Testis (tissue), 3 donors: Measurements from ENCODE around the gene MYEOV. TPM values are rescaled to one million over a fixed set of nuclear protein-coding genes. Genes with fewer than 3 reads are reported as not detected.

Experiments
- DNase-seq: peaks from one replicate; pipeline ENCODE4 v3.0.0-alpha.2; 2019
- H3K27ac ChIP-seq, 2 donors: fragments of 200-600 bp; sonication (generic); one replicate each; pipeline ENCODE4 v1.5.1; 2019
- H3K27me3 ChIP-seq: fragments of 200-600 bp; sonication (generic); one replicate; pipeline ENCODE4 v1.5.1; 2019
- H3K36me3 ChIP-seq: fragments of 200-600 bp; sonication (generic); one replicate; pipeline ENCODE4 v1.5.1; 2017; ENCODE audit warnings: low read depth; ENCODE audit errors: missing control alignments
- H3K4me1 ChIP-seq: fragments of 200-600 bp; sonication (generic); one replicate; pipeline ENCODE4 v1.5.1; 2019
- H3K4me3 ChIP-seq, 2 donors: fragments of 200-600 bp; sonication (generic); one replicate each; pipeline ENCODE4 v1.5.1; 2017 to 2019
- H3K9me3 ChIP-seq: fragments of 200-600 bp; sonication (generic); one replicate; pipeline ENCODE4 v1.5.1; 2017
- CTCF ChIP-seq, 3 experiments: fragments of 450-650 bp in 2 of 3; fragments of 200-600 bp in 1 of 3; sonication (generic) in 1 of 3; IDR thresholded peaks; one replicate each; pipeline ENCODE4 v1.5.1; 2016 to 2019; ENCODE audit warnings: antibody characterized with exemption in 3 of 3, mild to moderate bottlenecking in 2 of 3, moderate library complexity in 1 of 3
- POLR2A ChIP-seq: fragments of 450-650 bp; IDR thresholded peaks from one replicate; pipeline ENCODE4 v1.6.1; 2017; ENCODE audit warnings: antibody characterized with exemption, mild to moderate bottlenecking, moderate library complexity
- WGBS, 2 donors: methylation state at CpG; one replicate each; pipeline ENCODE4 v1.1.5; 2018; 5-methylcytosine and 5-hydroxymethylcytosine counted together
- intact Hi-C: fragments of 100-400 bp; cut with DNase I; formaldehyde crosslinking; loops from one replicate; pipeline ENCODE4 v1.15.1; 2023; ENCODE audit warnings: low total_unique reads
- polyA plus RNA-seq: library from polyadenylated mRNA; stranded (reverse); fragments of 350-450 nt; fragmentation: Illumina TruSeq; extraction: RNeasy Lipid Tissue Mini Kit (QIAGEN cat#74804); gene quantifications from one replicate; pipeline ENCODE4 v1.2.3, GENCODE V29; 2014; ENCODE audit warnings: low read depth, low replicate concordance; ENCODE audit not compliant: insufficient read depth
- total RNA-seq, 2 donors: library from RNA; depleted of rRNA; stranded (reverse); fragments of >200 nt; gene quantifications; one replicate each; pipeline ENCODE4 v1.2.3, GENCODE V29; 2016

Gene MYEOV
- total and polyA plus RNA-seq, 3 donors from 2014 or later: 0.43 to 1.1 (median 1.1) TPM

GRCh38 chr11:69326622-69327219 is 32.8 kb downstream of the MYEOV start:
- intact Hi-C loops: no loop called here
- Histone ChIP-seq H3K4me3 (no peak overlapping the region), H3K27me3 (no peaks in the 10 kb centered on the region), H3K4me1 (no peaks in the 10 kb centered on the region), H3K9me3 (no peaks in the 10 kb centered on the region), H3K27ac (no peak overlapping the region), H3K36me3 (no peaks in the 10 kb centered on the region)
- 82 to 87% methylated on average over 7 of the region's 7 CpGs for WGBS, 2 donors
- TF ChIP-seq CTCF (IDR thresholded peaks at IDR 0.05) (no peak), POLR2A (no peak)
- DNase-seq: no peak

- TF ChIP-seq POLR2A (no peak), CTCF (IDR thresholded peaks at IDR 0.05) (no peak)
- Histone ChIP-seq H3K4me3 (no peak overlapping the region), H3K27ac (no peak overlapping the region), H3K36me3 (no peaks in the 10 kb centered on the region), H3K4me1 (no peaks in the 10 kb centered on the region), H3K9me3 (no peaks in the 10 kb centered on the region), H3K27me3 (no peaks in the 10 kb centered on the region)
- 74 to 100% methylated on average over 2 to 6 of the region's 6 CpGs for WGBS, 2 donors
- no peak for DNase-seq
- intact Hi-C loops: no loop called here
Observed at GRCh38 chr11:69327741-69328191, 33.8 kb downstream of the MYEOV start.

GRCh38 chr11:69328231-69328630 is 34.3 kb downstream of the MYEOV start:
- H3K27me3 ChIP-seq: no peaks in the 10 kb centered on the region
- no peak for DNase-seq
- intact Hi-C loops: no loop called here
- H3K4me1 ChIP-seq: no peaks in the 10 kb centered on the region
- no peaks in the 10 kb centered on the region for H3K9me3 ChIP-seq
- 92 to 93% methylated on average over 8 of the region's 8 CpGs for WGBS, 2 donors
- H3K27ac ChIP-seq: no peak overlapping the region
- TF ChIP-seq POLR2A (no peak), CTCF (IDR thresholded peaks at IDR 0.05) (no peak)
- no peak overlapping the region for H3K4me3 ChIP-seq
- no peaks in the 10 kb centered on the region for H3K36me3 ChIP-seq

GRCh38 chr11:69329581-69329980 is 35.6 kb downstream of the MYEOV start:
- intact Hi-C loops: no loop called here
- WGBS, 2 donors: 93 to 99% methylated on average over 3 of the region's 3 CpGs
- Histone ChIP-seq H3K4me1 (no peaks in the 10 kb centered on the region), H3K27me3 (no peaks in the 10 kb centered on the region), H3K27ac (no peak overlapping the region), H3K4me3 (no peak overlapping the region), H3K9me3 (no peaks in the 10 kb centered on the region), H3K36me3 (no peaks in the 10 kb centered on the region)
- TF ChIP-seq CTCF (IDR thresholded peaks at IDR 0.05): no peak
- no peak for DNase-seq

- Histone ChIP-seq H3K9me3 (no peaks in the 10 kb centered on the region), H3K4me3 (no peak overlapping the region), H3K27me3 (no peaks in the 10 kb centered on the region), H3K4me1 (no peaks in the 10 kb centered on the region), H3K36me3 (no peaks in the 10 kb centered on the region), H3K27ac (no peak overlapping the region)
- intact Hi-C loops: no loop called here
- 87 to 89% methylated on average over 4 of the region's 4 CpGs for WGBS, 2 donors
- DNase-seq: no peak
- TF ChIP-seq POLR2A (no peak), CTCF (IDR thresholded peaks at IDR 0.05) (no peak)
Observed at GRCh38 chr11:69330330-69330729, 36.4 kb downstream of the MYEOV start.
